ENCODE measurements around the gene NCKAP1.
"Not testable (repeated sequence)": the region's sequence is repeated elsewhere in the genome, so short reads cannot be mapped to it uniquely, and the experiment has no call there.

The NCKAP1 gene

DNA sequence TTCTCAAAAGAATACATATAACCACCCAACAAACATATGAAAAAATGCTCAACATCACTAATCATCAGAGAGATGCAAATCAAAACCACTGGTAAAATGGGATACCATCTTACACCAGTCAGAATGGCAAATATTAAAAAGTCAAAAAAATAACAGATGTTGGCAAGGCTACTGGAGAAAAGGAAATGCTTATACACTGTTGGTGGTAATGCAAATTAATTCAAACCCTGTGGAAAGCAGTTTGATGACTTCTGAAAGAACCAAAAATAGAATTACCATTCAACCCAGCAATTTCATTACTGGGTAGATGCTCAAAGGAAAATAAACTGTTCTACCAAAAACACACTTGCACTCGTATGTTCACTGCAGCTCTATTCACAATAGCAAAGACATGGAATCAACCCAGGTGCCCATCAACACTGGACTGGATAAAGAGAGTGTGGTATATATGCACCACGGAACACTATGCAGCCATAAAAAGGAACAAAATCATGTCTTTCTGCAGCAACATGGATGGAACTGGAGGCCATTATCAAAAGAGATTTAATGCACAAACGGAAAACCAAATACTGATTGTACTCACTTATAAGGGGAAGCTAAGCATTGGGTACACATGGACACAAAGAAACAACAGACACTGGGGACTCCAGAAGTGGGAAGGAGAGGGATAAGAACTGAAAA is 38.8 kb downstream of the NCKAP1 start:
- DNase-seq (ENCODE audit: low read depth in 2 of 2), result no peak

DNA sequence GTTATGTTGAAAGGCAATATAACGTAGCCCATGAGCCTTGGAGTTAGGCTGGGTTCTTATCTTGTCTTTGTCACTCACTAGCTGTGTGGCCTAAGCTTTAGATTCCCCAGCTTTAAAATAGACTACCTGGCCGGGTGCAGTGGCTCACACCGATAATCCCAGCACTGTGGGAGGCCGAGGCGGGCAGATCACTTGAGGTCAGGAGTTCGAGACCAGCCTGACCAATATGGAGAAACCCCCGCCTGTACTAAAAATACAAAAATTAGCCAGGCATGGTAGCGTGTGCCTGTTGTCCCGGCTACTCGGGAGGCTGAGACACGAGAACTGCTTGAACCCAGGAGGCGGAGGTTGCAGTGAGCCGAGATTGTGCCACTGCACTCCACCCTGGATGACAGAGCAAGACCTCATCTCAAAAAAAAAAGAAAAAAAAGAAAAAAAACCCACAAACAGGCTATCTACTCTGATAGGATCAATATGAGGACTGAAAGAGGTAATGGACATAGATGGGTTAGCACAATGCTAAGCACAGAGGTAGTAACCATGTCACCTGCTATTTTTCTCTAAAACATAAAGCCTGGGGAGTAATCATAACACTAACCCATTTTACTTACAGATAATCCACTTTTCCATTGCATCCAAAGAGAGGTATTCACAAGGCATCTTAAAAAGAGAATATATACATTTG is 43.9 kb downstream of the NCKAP1 start:
- DNase-seq (ENCODE audit: low read depth in 2 of 2), result no peak

DNA sequence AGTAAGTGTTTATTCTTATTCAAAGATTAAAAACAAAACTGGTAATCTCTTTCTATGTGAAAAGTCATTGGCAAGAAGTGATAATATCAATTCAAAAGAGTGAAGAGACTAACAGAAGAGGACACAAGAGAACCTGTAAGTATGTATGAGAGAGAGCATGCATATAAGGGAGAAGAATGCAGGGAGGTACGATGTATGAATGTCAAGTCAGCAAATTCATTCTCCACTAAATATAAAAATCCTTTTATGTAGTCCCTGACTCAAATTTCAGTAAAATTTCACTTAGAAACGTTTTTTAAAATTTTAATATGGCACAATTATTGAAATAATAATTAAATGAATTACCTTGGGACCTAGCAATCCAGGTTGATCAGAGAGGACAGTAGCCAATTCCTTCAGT is 55.3 kb downstream of the NCKAP1 start:
- DNase-seq (ENCODE audit: low read depth in 2 of 2), result no peak

- DNase-seq (ENCODE audit: low read depth in 2 of 2), result not testable (repeated sequence)
Observed at GRCh38 chr2:182981475-182981874, 56.8 kb downstream of the NCKAP1 start.

- DNase-seq (ENCODE audit: low read depth in 2 of 2), result no peak
Observed at GRCh38 chr2:182980652-182981051, 57.6 kb downstream of the NCKAP1 start.

GRCh38 chr2:182980115-182980514 is 58.1 kb downstream of the NCKAP1 start:
- DNase-seq (ENCODE audit: low read depth in 2 of 2), result no peak

GRCh38 chr2:182977463-182977862 is 60.8 kb downstream of the NCKAP1 start:
- DNase-seq (ENCODE audit: low read depth in 2 of 2), result no peak

GRCh38 chr2:182973441-182974352 is 64.6 kb downstream of the NCKAP1 start:
- DNase-seq (ENCODE audit: low read depth in 2 of 2), result no peak

DNA sequence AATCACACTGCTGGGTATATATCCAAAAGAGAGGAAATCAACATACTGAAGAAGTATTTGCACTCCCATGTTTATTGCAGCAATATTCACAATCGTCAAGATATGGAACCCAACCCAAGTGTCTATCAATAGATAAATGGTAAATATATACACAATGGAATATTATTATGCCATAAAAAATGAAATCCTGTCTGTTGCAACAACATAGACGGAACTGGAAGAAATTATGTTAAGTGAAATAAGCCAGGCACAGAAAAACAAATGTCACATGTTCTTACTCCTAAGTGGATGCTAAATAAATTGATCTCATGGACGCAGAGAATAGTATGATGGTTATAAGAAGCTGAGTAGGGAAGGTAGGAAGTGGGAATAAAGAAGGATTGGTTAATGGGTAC is 65.7 kb downstream of the NCKAP1 start:
- no peak for DNase-seq (ENCODE audit: low read depth in 2 of 2)

DNA sequence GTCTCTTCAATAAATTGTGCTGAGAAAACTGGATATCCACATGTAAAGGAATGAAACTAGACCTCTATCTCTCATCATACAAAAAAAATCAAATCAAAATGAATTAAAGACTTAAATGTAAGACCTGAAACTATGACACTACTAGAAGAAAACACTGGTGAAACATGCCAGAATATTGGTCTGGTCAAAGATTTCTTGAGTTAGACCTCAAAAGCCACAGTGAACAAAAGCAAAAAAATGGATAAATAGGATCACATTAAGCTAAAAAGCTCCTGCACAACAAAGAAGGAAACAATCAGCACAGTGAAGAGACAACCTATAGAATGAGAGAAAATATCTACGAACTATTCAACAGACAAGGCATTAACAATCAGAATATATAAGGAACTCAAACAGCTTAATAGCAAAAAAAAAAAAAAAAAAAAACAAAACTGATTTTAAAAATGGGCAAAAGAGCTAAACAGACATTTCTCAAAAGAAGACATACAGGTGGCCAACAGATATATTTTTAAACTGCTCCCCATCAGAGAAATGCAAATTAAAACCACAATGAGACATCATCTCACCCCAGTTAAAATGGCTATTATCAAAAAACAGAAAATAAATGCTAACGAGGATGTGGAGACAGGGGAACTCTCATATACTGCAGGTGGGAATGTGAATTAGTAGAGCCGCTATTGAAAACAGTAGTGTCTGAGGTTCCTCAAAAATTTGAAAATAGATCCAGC is 66.3 kb downstream of the NCKAP1 start:
- no peak for DNase-seq (ENCODE audit: low read depth in 2 of 2)

DNA sequence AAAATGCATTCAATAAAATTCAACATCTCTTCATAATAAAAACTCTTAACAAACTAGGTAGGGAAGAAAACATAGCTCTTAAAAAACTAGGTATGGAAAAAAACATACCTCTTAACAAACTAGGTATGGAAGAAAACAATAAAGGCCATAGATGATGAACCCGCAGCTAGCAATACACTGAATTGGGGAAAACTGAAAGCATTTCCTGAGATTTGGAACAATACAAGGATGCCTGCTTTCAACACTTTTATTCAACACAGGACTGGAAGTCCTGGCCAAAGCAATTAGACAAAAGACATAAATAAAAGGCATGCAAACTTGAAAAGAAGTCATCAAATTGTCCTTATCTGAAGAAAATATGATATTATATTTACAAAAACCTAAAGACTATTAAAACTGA is 67.8 kb downstream of the NCKAP1 start:
- no peak for DNase-seq (ENCODE audit: low read depth in 2 of 2)

DNA sequence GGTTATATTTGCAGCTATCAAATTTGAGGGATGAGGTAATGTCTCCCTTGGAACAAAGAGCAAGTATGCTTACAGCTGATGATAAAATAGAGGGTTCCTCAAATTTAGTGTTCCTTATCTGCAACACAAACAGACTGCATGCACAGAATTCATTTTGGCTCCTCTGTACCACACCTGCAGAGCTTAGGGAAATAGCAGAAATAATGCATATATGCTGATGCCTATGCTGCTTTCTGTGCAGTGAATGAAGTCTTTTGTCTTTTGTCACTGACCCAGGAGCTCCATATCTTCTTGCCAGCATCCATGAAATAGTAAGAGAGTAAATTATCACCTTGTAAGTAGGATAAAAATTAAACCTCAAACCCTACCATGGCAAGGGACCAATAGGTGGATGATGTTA is 69.8 kb downstream of the NCKAP1 start:
- no peak for DNase-seq (ENCODE audit: low read depth in 2 of 2)

DNA sequence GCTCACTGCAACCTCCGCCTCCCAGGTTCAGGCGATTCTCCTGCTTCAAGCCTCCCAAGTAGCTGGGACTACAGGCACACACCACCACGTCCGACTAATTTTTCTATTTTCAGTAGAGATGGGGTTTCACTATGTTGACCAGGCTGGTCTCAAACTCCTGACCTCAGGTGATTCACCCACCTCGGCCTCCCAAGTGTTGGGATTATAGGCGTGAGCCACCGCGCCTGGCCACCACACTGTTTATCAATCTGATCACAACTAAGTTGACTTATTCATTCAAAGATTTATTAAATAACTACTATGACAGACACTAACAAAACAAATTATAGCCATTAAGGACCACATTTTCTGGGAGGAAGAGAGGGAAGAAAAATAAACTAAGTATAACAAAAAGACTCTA is 71.9 kb downstream of the NCKAP1 start:
- DNase-seq (ENCODE audit: low read depth in 2 of 2), result not testable (repeated sequence)

- DNase-seq (ENCODE audit: low read depth in 2 of 2), result no peak
Observed at GRCh38 chr2:182962641-182963040, 75.6 kb downstream of the NCKAP1 start.

GRCh38 chr2:182960869-182961268 is 77.4 kb downstream of the NCKAP1 start:
- DNase-seq (ENCODE audit: low read depth in 2 of 2), result not testable (repeated sequence)

DNA sequence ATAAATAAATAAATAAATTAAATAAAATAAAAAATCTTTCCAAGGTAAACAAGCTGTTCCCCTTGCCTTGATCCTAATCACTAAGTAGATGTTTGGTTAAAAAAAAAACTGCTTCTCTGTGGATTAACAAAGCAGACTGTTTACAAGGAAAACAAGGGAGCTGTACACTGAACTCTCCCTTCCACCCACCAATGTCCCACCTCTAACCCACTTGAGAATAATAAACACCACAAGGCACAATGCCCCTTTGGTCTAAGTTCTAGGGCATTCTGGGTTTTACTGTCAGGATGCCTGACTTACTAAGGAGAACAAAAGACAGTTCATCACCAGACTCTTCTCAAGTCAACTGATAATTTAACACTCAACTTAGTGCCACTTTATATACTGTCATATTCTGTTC is 83.5 kb downstream of the NCKAP1 start:
- DNase-seq (ENCODE audit: low read depth in 2 of 2), result no peak

GRCh38 chr2:182952741-182953450 is 85.4 kb downstream of the NCKAP1 start:
- no peak for DNase-seq (ENCODE audit: low read depth in 2 of 2)

DNA sequence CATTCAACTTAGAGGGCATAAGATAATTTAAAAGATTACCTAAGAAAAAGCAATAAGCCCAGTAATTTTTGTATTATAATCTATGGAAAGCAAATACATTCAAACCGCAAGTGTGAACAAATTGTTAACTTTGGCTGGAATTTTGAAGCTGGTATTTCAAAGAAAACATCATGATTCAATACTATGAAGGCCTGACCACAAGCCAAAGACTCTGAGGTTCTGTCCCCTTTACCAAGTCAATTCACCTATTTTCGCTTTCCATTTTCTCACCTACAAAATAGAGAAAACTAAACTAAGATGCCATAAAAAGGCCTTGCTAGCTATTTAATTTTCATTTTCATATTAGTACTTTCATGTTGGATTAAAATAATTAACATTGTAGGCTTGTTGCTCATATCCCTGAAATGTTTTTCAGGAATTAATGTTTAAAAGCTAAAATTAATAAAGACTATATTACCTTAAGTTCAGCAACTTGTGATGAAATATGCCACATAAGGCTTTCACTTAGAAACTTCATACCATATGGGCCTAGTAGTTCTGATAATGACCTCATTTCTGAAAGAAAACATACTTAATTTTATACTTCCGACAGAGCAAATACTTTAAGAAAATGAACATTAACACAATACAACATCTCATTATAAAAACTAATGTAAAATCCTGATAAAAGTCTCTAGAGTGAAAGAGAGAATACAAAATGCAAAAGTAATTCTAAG is 86.2 kb downstream of the NCKAP1 start:
- no peak for DNase-seq (ENCODE audit: low read depth in 2 of 2)

DNA sequence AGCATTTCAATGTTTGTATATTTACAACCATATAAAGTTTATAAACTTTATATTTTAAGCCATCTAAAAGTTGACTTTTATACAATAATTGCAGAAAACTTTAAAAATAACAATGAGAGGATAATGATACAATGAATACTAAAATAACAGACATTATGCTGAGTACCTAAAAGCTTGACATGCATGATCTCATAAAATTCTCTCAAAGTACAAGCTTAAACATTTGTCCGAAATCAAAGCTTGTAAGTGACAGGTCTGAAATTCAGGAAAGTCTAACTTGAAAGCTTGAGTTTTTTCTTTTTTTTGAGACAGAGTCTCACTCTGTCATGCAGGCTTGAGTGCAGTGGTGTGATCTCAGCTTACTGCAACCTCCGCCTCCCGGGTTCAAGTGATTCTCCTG is 87.7 kb downstream of the NCKAP1 start:
- DNase-seq (ENCODE audit: low read depth in 2 of 2), result no peak

- no peak for DNase-seq (ENCODE audit: low read depth in 2 of 2)
Observed at GRCh38 chr2:182949572-182950189, 88.6 kb downstream of the NCKAP1 start.

Data from activated CD4-positive, alpha-beta T cell treated with anti-CD3 and anti-CD28 coated beads for 24 hours (primary cell).